IPS-NIHi7 (cell line): ENCODE measurements around the gene CENPF.

Experiments
- DNase-seq: peaks from one replicate; pipeline ENCODE4 v3.0.0; 2012; ENCODE audit warnings: mixed read lengths; ENCODE audit errors: extremely low spot score

The CENPF gene

DNA sequence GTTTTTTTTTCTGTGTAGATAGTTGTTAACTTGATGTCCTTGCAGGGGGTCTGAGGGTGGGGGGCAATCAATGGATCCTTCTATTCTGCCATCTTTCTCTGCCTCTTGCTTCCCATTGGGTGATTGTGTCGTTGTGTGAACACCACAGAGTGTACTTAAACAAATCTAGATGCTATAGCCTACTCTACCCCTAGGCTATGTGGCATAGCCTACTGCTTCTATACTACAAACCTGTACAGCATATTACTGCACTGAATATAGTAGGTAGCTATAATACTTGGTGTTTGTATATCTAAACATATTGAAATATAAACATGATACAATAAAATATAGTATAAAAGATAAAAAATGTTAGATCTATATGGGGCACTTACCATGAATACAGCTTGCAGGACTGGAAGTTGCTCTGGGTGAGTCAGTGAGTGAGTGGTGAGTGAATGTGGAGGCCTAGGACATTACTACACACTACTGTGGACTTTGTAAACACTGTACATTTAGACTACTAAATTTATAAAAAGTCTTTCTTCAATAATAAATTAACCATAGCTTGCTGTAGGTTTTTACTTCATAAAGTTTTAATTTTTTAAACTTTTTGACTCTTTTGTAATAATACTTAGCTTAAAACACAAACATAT is 105.4 kb downstream of the CENPF start:
- no peak for DNase-seq

GRCh38 chr1:214709241-214709640 is 106.2 kb downstream of the CENPF start:
- no peak for DNase-seq

GRCh38 chr1:214712737-214713136 is 109.7 kb downstream of the CENPF start:
- no peak for DNase-seq
